ENCODE results near the gene PATJ.

GRCh38 chr1:61708953-61709907 lies 33.0 kb upstream of the PATJ start:
- TF ChIP-seq, protein P1, sequence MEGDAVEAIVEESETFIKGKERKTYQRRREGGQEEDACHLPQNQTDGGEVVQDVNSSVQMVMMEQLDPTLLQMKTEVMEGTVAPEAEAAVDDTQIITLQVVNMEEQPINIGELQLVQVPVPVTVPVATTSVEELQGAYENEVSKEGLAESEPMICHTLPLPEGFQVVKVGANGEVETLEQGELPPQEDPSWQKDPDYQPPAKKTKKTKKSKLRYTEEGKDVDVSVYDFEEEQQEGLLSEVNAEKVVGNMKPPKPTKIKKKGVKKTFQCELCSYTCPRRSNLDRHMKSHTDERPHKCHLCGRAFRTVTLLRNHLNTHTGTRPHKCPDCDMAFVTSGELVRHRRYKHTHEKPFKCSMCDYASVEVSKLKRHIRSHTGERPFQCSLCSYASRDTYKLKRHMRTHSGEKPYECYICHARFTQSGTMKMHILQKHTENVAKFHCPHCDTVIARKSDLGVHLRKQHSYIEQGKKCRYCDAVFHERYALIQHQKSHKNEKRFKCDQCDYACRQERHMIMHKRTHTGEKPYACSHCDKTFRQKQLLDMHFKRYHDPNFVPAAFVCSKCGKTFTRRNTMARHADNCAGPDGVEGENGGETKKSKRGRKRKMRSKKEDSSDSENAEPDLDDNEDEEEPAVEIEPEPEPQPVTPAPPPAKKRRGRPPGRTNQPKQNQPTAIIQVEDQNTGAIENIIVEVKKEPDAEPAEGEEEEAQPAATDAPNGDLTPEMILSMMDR (conservative IDR thresholded peaks at IDR 0.05; ENCODE audit: low read depth, low read length) = no peak
- TF ChIP-seq EZH2 (IDR thresholded peaks at IDR 0.05; ENCODE audit: low read length, unreplicated experiment) (no peak), EZH2phosphoT487 (IDR thresholded peaks at IDR 0.05; ENCODE audit: borderline replicate concordance, low read length) (no peak)
